ES-I3 (cell line): ENCODE data around the gene VAT1L.

Source experiments
- H3K36me3 ChIP-seq: 2 replicates; pipeline ENCODE4 v1.6.1; 2013; ENCODE audit warnings: mild to moderate bottlenecking, low read length, control low read depth, moderate library complexity; ENCODE audit not compliant: insufficient read depth
- H3K4me1 ChIP-seq: 2 replicates; pipeline ENCODE4 v1.6.1; 2013; ENCODE audit warnings: mild to moderate bottlenecking, control low read depth, low read length; ENCODE audit not compliant: insufficient read depth
- H3K9ac ChIP-seq: 2 replicates; pipeline ENCODE4 v1.6.1; 2013; ENCODE audit warnings: low read depth, mild to moderate bottlenecking, low read length, moderate library complexity
- H3K9me3 ChIP-seq: 2 replicates; pipeline ENCODE4 v1.6.1; 2013; ENCODE audit warnings: mild to moderate bottlenecking, low read length, moderate library complexity; ENCODE audit not compliant: control insufficient read depth, insufficient read depth

Gene VAT1L

DNA sequence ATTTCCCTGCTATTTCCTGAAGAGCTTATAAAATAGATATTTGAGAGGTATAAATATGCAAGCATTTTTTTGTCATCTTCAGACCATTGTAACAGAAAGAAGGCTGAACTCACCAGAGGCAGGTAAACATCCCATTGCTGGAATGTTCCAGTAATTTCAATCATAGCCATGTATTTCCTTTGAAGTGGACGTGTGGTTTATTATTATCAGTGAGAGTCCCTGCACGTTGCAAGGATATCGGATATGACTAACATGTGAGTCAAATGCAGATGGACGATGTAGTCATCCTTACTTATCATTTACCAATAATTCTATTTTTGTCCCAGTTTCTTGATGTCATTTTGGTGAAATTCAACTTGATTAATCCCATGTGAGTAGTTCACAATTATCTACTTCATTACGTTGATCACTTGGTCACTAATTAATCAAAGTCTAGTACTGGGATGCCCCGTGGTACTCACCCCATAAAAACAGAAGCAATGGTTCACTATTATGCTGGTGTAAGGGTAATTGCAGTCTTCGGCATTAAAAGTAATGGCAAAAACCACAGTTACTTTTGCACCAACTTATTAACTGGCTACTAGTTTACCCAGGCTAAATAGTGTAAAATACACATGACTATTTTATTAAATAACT lies 89.5 kb downstream of the VAT1L start:
- H3K4me1 ChIP-seq: no peaks in the 10 kb centered on the region
- no peaks in the 10 kb centered on the region; the same call in 1 of the 2 replicates for H3K9me3 ChIP-seq
- no peak overlapping the region for H3K9ac ChIP-seq
- peaks cover 5% of the 10 kb centered on the region; the same call in 1 of the 2 replicates for H3K36me3 ChIP-seq

DNA sequence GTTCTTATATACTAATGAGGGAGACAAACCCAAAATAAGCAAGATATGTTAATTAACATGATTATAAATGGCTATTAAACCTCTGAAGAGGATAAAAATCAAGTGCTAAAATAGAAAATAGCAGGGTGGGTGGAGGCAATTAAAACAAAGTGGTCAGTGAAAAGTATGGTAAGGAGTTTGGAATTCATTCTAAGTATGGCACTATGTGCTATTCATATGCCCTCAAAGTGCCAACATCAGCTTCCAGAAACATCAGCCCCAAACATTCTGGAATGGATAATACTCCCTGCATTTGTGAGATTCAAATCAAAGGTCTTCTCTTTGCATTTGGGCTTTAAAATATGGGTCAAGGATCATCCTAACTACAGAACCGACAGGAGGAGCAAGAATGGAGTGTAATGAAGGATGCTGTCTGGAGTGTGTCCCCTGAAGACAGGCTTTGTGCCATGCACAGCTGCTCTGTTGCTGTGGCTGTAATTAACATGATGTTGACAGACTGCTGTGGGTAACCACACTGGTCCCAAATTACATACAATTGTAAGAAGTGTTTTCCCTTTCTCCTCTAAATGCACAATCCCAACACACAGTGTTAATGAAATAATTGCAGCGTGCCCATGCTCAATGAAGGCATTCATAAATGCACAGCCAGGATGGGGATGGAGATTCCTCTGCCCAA lies 93.1 kb downstream of the VAT1L start:
- H3K9me3 ChIP-seq: no peaks in the 10 kb centered on the region; the same call in 1 of the 2 replicates
- H3K9ac ChIP-seq: no peak overlapping the region
- H3K36me3 ChIP-seq: peaks cover 2% of the 10 kb centered on the region; the same call in 1 of the 2 replicates
- H3K4me1 ChIP-seq: no peaks in the 10 kb centered on the region

DNA sequence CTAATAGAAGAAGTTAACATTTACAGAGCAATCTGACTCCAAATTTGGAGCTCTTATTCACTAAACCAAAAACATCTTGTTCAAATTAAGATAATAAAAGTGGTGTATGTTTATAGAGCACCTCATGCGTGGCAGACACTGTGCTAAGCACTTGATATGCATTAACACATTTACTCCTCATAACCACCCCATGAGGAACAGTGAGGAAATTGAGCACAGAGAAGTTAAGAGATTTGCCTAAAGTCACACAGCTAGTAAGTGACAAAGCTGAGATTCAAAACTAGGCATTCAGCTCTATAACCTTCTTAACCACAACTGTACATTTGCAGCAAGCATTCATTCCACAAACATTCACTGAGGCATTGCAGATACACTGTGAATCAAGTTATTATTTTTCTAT lies 94.0 kb downstream of the VAT1L start:
- peaks cover 2% of the 10 kb centered on the region; the same call in 1 of the 2 replicates for H3K36me3 ChIP-seq
- no peak overlapping the region for H3K9ac ChIP-seq
- no peaks in the 10 kb centered on the region; the same call in 1 of the 2 replicates for H3K9me3 ChIP-seq
- no peaks in the 10 kb centered on the region for H3K4me1 ChIP-seq

DNA sequence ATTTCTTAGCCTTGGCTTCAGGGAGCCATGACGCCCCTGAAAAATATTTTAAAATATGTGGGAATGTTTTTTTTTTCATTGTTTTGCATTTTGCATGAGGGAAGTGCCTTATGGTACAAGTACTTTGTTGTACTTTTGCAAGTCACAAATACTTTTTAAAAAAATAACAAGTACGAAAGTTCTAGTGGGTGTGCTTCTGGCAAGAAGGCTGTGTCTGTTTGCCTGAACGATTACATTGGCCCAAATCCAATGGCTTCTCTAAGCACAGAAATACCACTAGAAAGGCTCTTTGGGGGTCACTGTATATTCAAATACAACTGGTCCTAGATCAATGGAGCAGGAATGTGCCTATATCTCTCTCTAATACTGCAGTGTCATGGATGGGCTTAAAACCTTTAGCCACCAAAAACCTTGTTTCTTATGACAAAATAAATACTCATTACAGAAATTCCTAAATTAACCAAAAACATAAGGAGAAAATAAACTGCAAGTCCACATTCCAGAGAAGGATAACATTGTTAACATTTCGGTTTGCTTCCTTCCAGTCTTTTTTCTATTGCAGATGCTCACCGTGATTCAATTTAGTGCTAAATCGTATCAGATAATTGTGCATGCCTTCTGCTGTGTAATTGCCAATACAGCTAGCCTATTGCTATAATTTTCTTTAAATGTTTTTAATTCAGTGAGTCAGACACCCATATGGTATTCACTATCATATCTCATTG lies 97.4 kb downstream of the VAT1L start:
- Histone ChIP-seq H3K9ac (no peak overlapping the region), H3K36me3 (no peaks in the 10 kb centered on the region), H3K9me3 (no peaks in the 10 kb centered on the region; the same call in 1 of the 2 replicates), H3K4me1 (no peaks in the 10 kb centered on the region)

DNA sequence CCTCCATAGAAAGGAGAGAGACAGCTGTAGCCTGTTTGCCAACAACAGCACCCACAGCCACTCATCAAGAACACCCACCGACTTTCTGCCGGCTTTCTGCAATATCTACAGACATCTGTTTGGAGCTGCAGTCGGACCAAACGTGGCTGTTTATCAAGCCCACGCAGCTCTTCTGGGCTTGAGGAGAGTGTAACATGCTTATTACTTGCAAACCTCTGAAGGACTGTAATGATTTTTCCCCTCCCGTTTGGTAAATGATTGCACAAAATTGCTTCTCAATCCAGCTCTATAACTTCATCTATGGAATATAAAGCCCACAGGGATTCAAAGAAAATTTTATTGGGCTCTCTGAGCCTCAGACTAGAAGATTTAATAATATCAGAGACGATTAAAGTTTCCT lies 100.5 kb downstream of the VAT1L start:
- Histone ChIP-seq H3K4me1 (no peaks in the 10 kb centered on the region), H3K9ac (no peak overlapping the region), H3K9me3 (no peaks in the 10 kb centered on the region), H3K36me3 (no peaks in the 10 kb centered on the region)

DNA sequence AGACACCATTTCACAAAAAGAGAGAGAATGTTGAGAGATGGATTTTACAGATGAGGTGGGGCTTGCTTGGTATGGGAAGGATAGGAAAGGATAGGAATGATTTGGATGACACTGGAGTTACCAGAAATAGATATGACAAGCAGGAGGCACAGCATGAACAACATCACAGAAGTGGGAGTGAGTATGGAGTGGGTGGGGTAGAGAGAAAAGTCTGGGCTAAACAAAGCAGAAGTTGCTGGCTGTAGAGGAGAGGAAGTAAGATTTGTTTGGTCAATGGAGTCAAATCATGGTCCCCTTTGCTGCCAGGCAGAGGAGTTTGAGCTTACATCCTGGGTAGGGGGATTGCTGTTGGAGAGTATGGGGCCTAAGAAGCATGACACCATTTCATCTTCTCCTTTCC lies 101.7 kb downstream of the VAT1L start:
- Histone ChIP-seq H3K9me3 (no peaks in the 10 kb centered on the region), H3K4me1 (no peaks in the 10 kb centered on the region), H3K36me3 (no peaks in the 10 kb centered on the region), H3K9ac (no peak overlapping the region)

DNA sequence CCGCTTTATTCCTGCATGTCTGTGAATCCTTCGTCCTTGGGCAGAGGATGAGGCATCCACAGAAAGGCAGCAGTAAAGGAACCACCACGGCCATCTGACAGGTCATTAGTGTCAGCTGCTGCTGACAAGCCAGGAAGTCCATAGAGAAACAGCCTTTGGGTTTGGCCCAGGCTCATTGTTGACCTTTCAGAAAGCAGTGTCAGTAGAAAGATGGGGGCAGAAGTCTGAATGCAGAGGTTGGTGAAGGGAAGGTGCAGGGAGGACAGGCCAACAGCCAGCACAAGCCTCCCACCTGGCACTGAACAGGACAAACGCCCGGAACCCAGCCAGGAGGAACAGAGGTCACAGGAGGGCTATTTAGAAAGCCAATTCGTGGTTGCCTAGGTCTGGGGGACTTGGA lies 105.8 kb downstream of the VAT1L start:
- Histone ChIP-seq H3K9ac (no peak overlapping the region), H3K36me3 (no peaks in the 10 kb centered on the region), H3K9me3 (no peaks in the 10 kb centered on the region), H3K4me1 (peaks cover 13% of the 10 kb centered on the region)

DNA sequence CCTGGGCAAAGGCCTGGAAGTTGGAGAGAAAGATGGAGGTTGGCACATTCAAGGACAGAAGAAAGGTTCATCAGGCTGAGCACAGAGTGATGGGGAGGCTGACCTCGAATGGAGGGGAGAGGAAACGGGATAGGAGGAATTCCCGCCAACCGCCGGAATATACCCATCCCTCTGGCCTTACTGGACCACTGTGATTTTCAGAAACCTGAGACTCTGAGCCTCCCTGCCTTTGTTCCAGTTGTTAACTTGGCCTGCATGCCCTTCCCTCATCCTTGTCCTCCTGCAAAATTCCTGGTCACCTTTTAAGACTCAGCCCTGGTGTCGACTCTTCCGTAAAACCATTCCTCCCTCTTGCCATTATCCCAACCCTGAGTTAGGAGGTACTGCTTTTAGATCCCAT lies 107.6 kb downstream of the VAT1L start:
- Histone ChIP-seq H3K9me3 (no peaks in the 10 kb centered on the region), H3K36me3 (no peaks in the 10 kb centered on the region), H3K4me1 (peaks cover 13% of the 10 kb centered on the region), H3K9ac (no peak overlapping the region)

DNA sequence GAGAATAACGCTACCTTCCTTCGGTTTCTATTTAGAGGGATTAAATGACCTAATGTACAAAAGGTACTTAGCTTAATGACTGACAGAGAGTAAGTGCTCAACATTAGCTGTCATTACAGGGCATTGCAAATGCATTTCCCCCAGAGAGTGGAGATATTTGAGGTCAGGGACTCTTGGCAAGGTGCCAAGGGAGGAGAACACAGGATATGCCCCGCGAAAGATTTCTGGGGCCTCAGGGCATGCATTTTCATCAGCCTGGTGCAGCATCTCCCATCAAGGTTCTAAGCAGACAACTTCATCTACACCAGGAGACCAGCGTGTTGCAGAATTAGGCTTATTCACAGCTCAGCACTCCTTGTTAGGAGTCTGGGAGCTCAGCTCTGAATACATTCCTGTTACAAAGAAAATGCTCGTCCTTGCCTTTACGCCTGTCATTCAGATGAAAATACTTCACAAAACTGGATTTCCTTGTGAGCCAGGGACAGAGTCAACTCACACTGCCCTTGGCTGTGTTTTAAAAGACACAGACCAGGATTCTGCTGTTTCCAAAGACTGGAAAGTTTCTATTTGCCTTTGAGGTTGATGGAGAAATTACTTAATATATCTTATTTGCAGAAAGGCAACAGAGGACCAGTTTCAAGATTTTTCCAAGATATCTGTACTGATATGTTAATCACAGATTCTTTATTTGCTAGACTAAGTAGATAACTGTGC lies 108.2 kb downstream of the VAT1L start:
- no peaks in the 10 kb centered on the region for H3K36me3 ChIP-seq
- H3K4me1 ChIP-seq: peaks cover 13% of the 10 kb centered on the region
- no peak overlapping the region for H3K9ac ChIP-seq
- no peaks in the 10 kb centered on the region for H3K9me3 ChIP-seq

DNA sequence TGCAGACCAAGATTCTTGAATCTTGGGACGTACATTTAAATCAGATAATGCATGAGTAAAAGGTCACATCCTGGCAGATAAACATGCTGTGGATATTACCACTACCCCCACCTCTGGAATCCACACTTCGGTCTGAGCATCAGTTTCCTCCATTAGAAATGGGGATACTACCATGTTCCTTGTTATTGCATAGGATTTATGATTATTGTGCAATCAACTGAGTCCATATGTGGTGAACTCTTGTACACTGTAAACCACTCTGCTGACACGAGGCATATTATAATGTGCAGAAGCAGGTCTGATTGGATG lies 108.7 kb downstream of the VAT1L start:
- peaks cover 13% of the 10 kb centered on the region for H3K4me1 ChIP-seq
- H3K9me3 ChIP-seq: no peaks in the 10 kb centered on the region
- H3K9ac ChIP-seq: no peak overlapping the region
- H3K36me3 ChIP-seq: no peaks in the 10 kb centered on the region

DNA sequence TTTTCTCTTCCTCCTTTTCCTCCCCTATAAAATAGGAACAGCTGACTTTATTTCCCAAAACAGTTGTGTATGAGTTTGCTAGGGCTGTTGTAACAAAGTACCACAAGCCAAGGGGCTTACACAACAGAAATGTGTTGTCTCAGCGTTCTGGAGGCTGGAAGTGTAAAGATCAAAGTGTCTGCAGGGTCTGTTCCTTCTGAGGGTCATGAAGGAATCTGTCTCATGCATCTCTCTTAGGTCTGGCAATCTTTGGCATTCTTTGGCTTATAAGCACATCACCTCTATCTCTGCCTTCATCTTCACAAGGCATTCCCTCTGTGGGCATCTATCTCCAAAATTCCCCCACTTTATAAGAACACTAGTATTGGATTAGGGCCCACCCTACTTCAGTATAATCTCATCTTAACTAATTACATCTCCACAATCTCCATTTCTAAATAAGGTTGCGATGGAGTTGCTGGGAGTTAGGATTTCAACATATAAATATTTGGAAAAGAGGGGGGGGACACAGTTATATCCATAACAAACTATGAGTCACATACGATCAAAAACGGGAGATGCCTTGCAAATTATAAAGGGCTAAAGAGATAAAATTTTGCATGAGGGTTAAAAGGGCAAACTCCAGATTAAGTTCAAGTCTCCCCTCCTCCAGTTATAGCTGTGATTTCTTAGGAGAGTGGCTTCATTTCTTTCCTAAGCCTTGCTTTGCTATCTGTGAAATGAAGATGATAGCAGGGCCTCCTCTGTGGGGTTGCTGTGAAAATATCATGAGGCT lies 109.7 kb downstream of the VAT1L start:
- Histone ChIP-seq H3K4me1 (peaks cover 13% of the 10 kb centered on the region), H3K9me3 (no peaks in the 10 kb centered on the region), H3K36me3 (no peaks in the 10 kb centered on the region)

DNA sequence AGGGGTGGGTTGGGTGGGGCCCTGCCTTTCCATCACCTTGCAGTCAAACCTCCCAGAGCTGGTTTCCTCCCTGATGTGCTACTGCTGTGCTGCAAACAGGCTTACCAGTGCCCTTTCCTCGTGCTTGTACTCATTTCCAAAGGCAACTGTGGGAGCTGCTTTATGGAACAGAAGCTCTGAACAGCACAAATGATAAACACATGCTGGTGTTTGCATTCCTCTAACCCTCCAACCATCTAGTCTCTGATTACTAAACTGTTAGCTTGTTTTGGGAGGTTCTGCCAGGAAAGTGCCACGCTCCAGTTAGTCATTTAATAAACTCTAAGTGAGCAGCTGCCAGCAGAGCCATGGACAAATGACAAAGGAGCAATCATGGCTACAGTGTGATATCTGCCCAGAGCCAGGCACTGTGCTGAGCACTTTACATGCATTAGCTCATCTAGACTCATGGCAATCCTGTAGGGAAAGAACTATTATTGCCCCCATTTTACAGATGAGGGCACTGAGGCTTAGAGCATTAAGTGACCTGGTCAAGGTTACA lies 110.4 kb downstream of the VAT1L start:
- no peaks in the 10 kb centered on the region for H3K9me3 ChIP-seq
- no peak overlapping the region for H3K9ac ChIP-seq
- no peaks in the 10 kb centered on the region for H3K36me3 ChIP-seq
- H3K4me1 ChIP-seq: peaks cover 13% of the 10 kb centered on the region

More for the DNA sequence above, 109.7 kb downstream of the VAT1L start:
- no peak overlapping the region for H3K9ac ChIP-seq

DNA sequence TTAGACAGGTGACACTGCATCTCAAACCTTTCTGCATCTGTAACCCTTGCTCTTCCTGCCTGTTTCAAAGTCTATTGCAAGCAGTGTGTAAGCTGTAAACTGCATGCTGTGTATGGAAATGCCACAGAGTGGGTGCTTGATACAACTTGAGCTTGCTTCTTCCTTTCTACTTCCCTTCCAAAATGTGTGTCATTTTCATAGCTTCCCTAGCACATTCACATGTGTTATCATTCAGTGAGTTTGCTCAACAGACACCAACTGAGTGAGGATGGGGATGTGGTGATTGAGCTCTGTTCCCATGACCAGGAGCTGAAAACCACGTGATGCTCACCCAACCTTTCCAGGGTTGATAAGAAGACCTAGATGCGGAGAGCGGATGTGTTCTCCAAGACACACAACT lies 111.1 kb downstream of the VAT1L start:
- H3K36me3 ChIP-seq: no peaks in the 10 kb centered on the region
- no peaks in the 10 kb centered on the region for H3K9me3 ChIP-seq
- H3K4me1 ChIP-seq: peaks cover 13% of the 10 kb centered on the region
- H3K9ac ChIP-seq: no peak overlapping the region
